Stimulated activated memory B cell treated with anti-CD40 and anti-IgM and Interleukin-4, amounts not matched to agents 10 μg/mL and 1 μg/mL and 100 μg/mL, for 72 hours (primary cell): ENCODE data around the gene CDK8.

Experiments used
- ATAC-seq: fragments of 150-1000 bp; cut with Tn5 transposase; 2 replicates; pipeline ENCODE4 v1.10.0; 2021
- H3K27ac Mint-ChIP-seq: one replicate; pipeline ENCODE4 v1.8.0; 2022; ENCODE audit warnings: mild to moderate bottlenecking, mixed read lengths
- H3K27me3 Mint-ChIP-seq: one replicate; pipeline ENCODE4 v1.8.0; 2022; ENCODE audit warnings: mixed read lengths
- H3K36me3 Mint-ChIP-seq: one replicate; pipeline ENCODE4 v1.8.0; 2022; ENCODE audit warnings: mixed read lengths
- H3K4me1 Mint-ChIP-seq: one replicate; pipeline ENCODE4 v1.8.0; 2022; ENCODE audit warnings: mixed read lengths
- H3K4me3 Mint-ChIP-seq: one replicate; pipeline ENCODE4 v1.8.0; 2022; ENCODE audit warnings: mild to moderate bottlenecking, moderate library complexity, mixed read lengths
- H3K9me3 Mint-ChIP-seq: one replicate; pipeline ENCODE4 v1.8.0; 2022; ENCODE audit warnings: mixed read lengths

Gene CDK8

DNA sequence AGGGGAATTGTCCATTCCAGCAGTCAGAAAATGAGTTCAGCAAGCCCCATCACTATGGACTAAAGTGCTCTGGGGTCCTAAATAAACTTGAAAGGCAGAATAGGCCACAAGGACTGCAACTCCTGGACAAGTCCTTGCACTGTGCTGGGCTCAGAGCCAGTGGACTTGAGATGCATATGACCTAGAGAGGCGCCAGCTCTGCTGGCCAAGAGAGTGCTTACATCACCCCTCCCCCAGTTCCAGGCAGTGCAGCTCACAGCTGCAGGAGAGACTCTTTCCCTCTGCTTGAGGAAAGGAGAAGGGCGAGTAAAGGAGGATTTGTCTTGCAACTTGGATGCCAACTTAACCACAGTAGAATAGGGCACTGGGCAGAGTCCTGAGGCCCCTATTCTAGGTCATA, 194.1 kb downstream of the CDK8 start:
- ATAC-seq: no peak
- Mint-ChIP-seq H3K27ac (no peak overlapping the region), H3K27me3 (peaks cover 61% of the 10 kb centered on the region), H3K4me1 (no peaks in the 10 kb centered on the region), H3K4me3 (no peak overlapping the region), H3K9me3 (peaks cover 8% of the 10 kb centered on the region), H3K36me3 (no peaks in the 10 kb centered on the region)

- no peaks in the 10 kb centered on the region for H3K36me3 Mint-ChIP-seq
- peaks cover 8% of the 10 kb centered on the region for H3K9me3 Mint-ChIP-seq
- H3K4me3 Mint-ChIP-seq: no peak overlapping the region
- H3K27me3 Mint-ChIP-seq: peaks cover 63% of the 10 kb centered on the region
- ATAC-seq: no peak
- H3K27ac Mint-ChIP-seq: no peak overlapping the region
- H3K4me1 Mint-ChIP-seq: no peaks in the 10 kb centered on the region
Observed at GRCh38 chr13:26449063-26449848, 195.3 kb downstream of the CDK8 start.
